GM19397 (cell line): ENCODE measurements around the gene MAP4.
"Not testable (repeated sequence)": the region's sequence is repeated elsewhere in the genome, so short reads cannot be mapped to it uniquely, and the experiment has no call there.

Source experiments
- ATAC-seq: cut with Tn5 transposase; IDR thresholded peaks from one replicate; pipeline ENCODE4 v1.9.1; 2021; ENCODE audit warnings: mild to moderate bottlenecking, moderate library complexity; ENCODE audit not compliant: unreplicated experiment

The MAP4 gene

DNA sequence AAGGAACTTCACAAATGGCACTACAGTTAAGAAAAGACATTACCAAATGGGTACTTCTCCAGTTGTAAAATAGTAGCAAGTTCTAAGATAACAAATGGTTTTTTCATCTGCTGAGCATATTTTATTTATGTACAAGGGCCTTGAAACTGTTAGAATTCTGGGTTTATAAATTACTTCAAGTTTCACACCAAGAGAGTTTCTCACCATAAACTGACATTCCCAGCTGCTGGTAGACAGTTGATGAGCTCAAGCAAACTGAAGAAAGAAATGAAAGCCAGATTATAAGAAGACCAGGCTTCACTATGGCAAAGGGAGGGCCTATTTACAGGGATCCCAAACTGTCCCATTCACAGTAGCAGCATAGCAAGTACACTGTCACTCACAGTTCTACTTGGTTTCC, 113.5 kb downstream of the MAP4 start:
- ATAC-seq: no peak

- no peak for ATAC-seq
Measured at GRCh38 chr3:47901280-47901833, 114.9 kb downstream of the MAP4 start.

GRCh38 chr3:47899495-47900108, 116.6 kb downstream of the MAP4 start:
- ATAC-seq: no peak

- ATAC-seq: no peak
Measured at GRCh38 chr3:47897954-47898353, 118.3 kb downstream of the MAP4 start.

DNA sequence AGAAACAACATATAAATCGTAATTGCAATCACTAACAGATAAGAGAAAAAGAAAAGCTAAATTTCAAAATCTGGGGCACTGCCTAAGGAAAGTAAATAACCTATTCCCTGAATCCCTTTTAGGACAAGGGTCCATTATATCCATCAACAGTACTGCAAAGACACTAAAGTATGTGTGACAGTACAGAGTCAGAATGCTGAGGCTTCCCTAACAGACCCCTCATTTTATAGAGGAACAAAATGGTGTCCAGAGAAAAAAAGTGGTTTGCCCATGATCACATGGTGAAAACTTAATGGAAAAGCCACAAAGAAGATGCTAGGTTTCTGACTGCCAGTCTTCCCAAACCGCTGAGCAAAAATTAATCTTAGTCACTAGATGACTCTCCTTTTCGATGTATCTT, 119.5 kb downstream of the MAP4 start:
- ATAC-seq: no peak

DNA sequence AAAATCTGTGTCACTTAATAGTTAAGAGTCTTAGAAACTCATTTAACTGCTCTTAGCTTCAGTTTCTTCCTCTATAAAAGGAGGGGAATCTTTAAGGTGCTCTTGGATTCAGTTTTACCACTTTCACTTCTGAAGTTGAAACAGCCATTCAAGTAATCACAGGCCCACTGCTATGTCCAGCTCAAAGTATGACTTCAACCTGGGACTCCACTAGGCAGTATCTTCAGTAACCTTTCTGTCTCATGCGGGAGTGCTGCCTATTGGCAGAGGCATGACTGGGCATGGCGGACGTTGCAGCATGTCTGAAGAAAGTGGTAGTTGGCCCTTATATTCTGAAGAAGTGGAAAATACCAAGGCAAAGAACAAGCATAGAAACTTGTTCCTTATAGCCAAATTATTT, 121.0 kb downstream of the MAP4 start:
- no peak for ATAC-seq

GRCh38 chr3:47892286-47893040, 123.8 kb downstream of the MAP4 start:
- no peak for ATAC-seq

DNA sequence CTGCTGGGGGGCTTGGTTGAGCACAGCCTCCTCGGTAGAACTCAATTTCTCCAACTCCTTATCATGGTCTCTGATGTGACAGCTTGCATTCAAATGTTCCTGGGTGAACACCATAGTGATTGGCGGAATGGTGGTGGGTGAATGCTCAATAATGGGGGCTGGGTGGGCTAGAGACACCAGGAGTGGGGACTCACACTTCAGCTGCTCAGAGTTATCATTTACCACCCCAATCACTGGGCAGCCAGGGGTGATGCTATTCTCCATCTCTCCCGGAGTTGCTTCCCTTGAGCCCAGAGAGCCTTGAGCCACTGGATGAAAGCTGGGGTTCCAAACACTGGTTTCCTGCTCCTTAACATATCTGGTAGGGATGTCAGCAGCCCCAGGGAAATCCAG, 124.6 kb downstream of the MAP4 start:
- ATAC-seq: no peak

DNA sequence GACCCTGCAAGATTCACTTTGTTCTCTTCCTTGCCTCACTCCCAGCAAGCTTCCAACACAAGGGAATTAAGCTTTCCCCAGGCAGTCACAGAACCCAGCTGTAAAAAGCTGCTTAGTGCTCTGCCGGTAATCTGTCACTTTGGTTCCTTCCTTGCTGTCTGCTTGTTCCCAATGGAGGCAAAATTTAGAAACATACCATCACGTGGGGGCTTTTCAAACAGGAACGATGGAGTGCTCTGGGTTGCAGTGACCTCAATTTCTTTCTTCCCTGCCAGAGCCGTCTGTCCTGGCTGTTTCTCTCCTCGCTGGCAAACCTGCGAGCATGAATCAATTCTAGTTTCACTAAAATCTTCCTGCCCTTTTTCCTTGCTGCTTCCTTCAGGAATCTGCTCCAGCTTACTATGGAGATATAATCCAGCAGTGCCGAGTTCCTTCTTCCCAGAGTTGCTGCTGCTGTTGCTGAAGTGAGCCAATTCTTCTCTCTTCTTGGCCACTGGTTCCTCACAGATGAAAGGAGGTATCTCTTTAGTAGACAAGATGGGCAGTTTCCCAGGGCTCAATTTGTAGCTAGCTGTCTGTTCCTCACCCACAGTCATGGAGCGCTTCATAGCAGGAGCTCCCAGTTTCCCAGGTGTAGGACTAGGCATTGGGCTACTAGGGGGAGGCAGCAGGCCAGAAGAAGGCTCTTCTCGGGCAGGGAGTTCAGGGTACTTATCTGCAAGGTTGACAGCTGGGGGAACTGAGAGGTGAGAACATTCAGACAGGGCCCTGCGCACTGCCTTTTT, 125.2 kb downstream of the MAP4 start:
- no peak for ATAC-seq

DNA sequence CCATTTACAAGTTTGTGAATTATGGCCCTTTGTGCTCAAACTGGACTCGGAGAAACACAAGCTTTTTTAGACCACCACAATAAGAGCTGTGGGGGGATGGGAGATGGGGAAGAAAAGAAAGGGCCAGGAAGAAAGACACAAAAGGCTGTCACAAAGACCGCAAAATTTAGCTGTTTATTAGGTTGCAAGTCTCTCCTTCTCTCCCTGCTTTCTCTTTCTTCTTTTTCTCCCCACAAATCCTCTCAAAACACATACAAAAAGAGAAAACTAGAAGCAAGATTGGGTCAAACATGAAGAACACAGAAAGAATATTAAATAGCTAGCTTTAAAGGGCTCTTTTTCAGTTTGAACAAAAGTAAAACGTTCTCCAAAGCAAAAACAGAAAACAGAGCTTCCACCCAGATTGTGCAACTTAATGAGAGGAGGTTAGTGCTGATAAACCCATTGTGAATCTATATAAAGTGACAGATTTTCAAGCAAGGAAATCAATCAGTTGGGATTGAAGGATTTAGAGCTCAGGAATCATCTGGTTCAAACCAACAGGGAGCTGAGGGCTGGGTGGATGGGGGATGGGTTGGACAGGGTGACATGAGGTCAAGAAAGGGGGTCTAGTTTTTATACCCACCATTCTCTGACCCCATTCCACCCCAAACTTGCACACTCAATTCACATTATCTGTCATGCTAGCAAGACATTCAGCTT, 125.9 kb downstream of the MAP4 start:
- ATAC-seq: no peak

DNA sequence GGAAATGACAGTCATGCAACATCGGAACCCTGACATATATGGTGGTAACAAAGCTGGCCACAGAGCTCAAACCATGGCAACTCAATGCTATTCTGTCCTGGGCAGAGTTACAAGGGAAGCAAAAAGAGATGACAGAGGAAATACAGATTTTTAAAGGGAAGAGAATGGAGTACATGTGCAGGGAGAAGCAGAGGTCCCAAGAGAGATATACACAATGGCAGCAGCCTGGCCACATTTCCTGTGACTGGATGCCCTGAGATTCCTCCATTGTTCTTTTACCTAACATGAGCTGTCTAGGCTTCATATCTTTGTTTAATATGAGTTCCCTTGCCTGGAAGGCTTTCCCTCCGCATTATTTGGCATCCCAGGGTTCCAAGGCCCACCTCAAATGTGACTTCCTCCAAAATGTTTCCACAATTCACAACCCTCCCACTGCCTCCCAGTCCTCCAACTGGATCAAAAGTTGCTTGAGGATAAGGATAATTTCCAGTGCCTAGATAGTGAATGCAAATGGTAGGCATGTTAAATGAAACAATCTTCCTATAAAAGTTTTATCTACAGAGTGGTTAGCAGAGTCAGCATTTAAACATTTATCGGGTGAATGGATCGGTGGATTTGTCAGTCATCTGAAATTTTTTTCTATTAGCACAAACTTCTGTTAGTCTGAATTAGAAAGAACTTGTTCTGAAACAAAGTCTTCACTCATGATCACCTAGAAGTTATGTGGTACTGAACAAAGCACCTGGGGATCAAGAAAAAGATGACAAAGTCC, 127.0 kb downstream of the MAP4 start:
- ATAC-seq: no peak

DNA sequence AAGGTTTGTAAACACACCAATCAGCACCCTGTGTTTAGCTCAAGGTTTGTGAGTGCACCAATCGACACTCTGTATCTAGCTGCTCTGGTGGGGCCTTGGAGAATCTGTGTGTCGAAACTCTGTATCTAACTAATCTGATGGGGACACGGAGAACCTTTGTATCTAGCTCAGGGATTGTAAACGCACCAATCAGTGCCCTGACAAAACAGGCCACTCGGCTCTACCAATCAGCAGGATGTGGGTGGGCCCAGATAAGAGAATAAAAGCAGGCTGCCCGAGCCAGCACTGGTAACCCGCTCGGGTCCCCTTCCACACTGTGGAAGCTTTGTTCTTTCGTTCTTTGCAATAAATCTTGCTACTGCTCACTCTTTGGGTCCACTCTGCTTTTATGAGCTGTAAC, 128.2 kb downstream of the MAP4 start:
- not testable (repeated sequence) for ATAC-seq

- ATAC-seq: no peak
Measured at GRCh38 chr3:47885168-47885567, 131.0 kb downstream of the MAP4 start.

DNA sequence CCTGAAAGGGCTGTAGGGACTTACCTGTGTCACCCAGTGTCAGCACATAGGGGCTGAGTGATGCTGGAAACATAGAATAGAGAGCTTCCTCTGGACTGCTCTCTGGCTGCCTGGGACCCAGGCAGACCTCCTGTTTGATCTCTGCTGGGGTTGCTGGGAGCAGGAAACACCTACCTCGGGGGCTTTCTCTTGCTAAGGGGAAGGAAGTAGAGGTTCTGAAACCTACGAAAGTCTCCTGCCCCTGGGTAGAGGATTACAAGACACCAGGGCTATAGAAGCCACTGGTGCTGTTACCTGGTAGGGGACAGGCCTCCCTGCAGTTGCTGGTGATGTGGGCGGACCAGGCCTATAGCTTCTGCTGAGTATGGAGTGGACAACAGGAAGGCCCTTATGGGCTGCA, 131.6 kb downstream of the MAP4 start:
- no peak for ATAC-seq

DNA sequence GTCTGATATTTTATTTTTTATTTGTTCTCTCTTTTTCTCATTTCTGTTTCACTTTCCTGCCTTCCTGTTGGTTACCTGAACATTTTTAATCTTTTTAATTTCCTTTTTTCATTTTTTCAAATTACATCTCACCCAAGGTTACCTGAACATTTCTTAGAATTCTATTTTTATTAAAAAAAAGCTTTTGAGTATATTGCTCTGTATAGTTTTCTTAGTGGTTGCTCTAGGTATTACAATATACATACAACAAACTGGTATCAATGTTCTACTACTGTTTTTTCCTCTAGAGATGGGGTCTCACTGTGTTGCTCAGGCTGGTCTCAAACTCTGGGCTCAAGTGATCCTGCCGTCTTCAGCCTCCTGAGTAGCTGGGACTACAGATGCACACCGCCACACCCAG, 133.9 kb downstream of the MAP4 start:
- no peak for ATAC-seq

GRCh38 chr3:47877719-47878118, 138.5 kb downstream of the MAP4 start:
- no peak for ATAC-seq

- no peak for ATAC-seq
Measured at GRCh38 chr3:47877290-47877689, 138.9 kb downstream of the MAP4 start.

- ATAC-seq: no peak
Measured at GRCh38 chr3:47874913-47875312, 141.3 kb downstream of the MAP4 start.

DNA sequence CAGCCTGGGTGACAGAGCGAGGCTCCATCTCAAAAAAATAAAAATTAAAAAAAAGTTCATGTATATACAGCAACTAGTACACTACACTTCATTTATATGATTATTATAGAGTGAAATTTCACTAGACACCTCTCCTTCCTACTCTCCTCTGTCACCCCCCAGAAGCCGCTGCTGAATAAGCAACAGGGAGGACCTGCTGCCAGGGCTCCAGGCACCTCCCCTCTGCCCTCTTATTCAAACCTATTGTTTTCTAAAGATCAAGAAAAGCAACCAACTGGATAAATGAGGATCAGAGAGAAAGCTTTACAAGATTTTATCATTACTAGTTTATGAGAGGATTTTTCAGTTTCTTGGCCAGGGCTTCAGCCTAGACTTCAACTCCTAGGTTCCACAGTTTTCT, 141.8 kb downstream of the MAP4 start:
- ATAC-seq: no peak

DNA sequence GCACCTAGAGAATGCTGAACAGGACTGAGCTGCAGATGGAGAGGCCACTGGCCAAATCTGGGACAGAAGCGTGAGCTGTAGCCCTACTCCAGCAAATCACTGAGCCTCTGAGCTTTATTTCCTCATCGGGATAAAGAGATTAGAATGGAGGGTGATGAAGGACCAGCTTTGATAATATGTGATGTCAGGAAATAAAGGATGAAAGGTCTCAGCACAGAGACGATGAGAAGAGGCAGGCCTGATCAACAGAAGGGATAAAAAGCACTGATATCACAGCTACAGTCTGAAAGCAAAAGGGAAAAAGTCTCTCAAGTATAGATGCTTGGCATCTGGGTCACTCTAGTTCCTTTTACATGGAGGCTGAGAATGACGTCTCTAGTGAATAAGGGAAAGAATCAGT, 143.3 kb downstream of the MAP4 start:
- ATAC-seq: no peak
